K562 (cell line): ENCODE measurements around the gene ANK2.

ENCODE experiments used
- EGR1 ChIP-seq: fragments of 450-650 bp; conservative IDR thresholded peaks from 2 replicates; pipeline ENCODE4 v1.6.1; 2017; ENCODE audit warnings: mild to moderate bottlenecking
- FOXJ3 ChIP-seq: sonication (generic); formaldehyde crosslinking; IDR thresholded peaks from 2 replicates; pipeline ENCODE4 v1.4.0; 2020; ENCODE audit warnings: mild to moderate bottlenecking, missing genetic modification reagents
- GABPA ChIP-seq: fragments of 200-800 bp; sonication (Bioruptor generic); conservative IDR thresholded peaks from 2 replicates; pipeline ENCODE4 v1.6.1; 2016; ENCODE audit warnings: low read depth, missing genetic modification characterization, missing compliant biosample characterization
- KLF1 ChIP-seq: fragments of 450-650 bp; IDR thresholded peaks from 2 replicates; pipeline ENCODE4 v1.6.1; 2016; ENCODE audit warnings: missing genetic modification characterization, missing compliant biosample characterization
- POLR2AphosphoS5 ChIP-seq: IDR thresholded peaks from 2 replicates; pipeline ENCODE4 v1.6.1; 2011; ENCODE audit warnings: mild to moderate bottlenecking, low read depth, low read length, moderate library complexity; ENCODE audit not compliant: control insufficient read depth, insufficient read depth
- PURB ChIP-seq: sonication (generic); formaldehyde crosslinking; IDR thresholded peaks from 2 replicates; pipeline ENCODE4 v1.9.0; 2021; ENCODE audit warnings: low read depth, mild to moderate bottlenecking, missing genetic modification reagents
- SMARCB1 ChIP-seq: IDR thresholded peaks from 2 replicates; pipeline ENCODE4 v1.6.1; 2011; ENCODE audit warnings: improper control_type of control experiment, low read depth; ENCODE audit not compliant: insufficient read length
- ZBTB17 ChIP-seq: fragments of 450-650 bp; formaldehyde crosslinking; IDR thresholded peaks from 2 replicates; pipeline ENCODE4 v1.4.0; 2020; ENCODE audit warnings: mild to moderate bottlenecking
- ZC3H4 ChIP-seq: sonication (generic); formaldehyde crosslinking; IDR thresholded peaks from 2 replicates; pipeline ENCODE4 v1.9.0; 2021; ENCODE audit warnings: missing genetic modification reagents, borderline replicate concordance
- ZNF140 ChIP-seq: fragments of 250-450 bp; sonication (Bioruptor Pico); IDR thresholded peaks from 2 replicates; pipeline ENCODE4 v1.8.0; 2021; ENCODE audit warnings: moderate library complexity, mild to moderate bottlenecking, inconsistent platforms
- ZNF76 ChIP-seq: fragments of 250-450 bp; sonication (Bioruptor Pico); IDR thresholded peaks from 2 replicates; pipeline ENCODE4 v1.4.0; 2020; ENCODE audit warnings: mild to moderate bottlenecking, moderate library complexity, borderline replicate concordance
- TF ChIP-seq, protein P1 (sequence below), 3 experiments: IDR thresholded peaks in 2 of 3; conservative IDR thresholded peaks in 1 of 3; 2 replicates each; pipeline ENCODE4 v1.5.1; 2011 to 2012; ENCODE audit warnings: low read length in 3 of 3, mild to moderate bottlenecking in 3 of 3, control low read depth in 2 of 3, improper control_type of control experiment in 1 of 3, inconsistent platforms in 1 of 3, low read depth in 1 of 3, mixed read lengths in 1 of 3, moderate library complexity in 1 of 3; ENCODE audit not compliant: insufficient read depth in 2 of 3
- TF ChIP-seq, protein P2 (sequence below): sonication (generic); formaldehyde crosslinking; IDR thresholded peaks from 2 replicates; pipeline ENCODE4 v1.8.0; 2023; ENCODE audit warnings: mild to moderate bottlenecking, missing genetic modification reagents

DNA sequence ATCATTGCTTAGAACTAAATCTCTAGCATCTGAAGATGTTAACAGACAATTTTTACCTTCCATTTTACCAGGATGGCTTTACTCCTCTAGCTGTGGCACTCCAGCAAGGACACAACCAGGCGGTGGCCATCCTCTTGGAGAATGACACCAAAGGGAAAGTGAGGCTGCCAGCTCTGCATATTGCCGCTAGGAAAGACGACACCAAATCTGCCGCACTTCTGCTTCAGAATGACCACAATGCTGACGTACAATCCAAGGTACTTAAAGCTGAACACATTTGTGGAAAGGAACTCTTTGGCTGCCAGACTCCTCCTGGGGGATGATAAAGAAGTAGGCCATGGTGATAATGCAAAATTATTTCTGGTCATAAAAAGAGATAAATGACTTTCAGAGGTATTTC is 187.5 kb downstream of the ANK2 start:
- no peak for TF ChIP-seq ZNF140 (CRISPR knock-in tag)
- TF ChIP-seq ZC3H4 = no peak
- no peak for TF ChIP-seq ZBTB17 (CRISPR knock-in tag)
- no peak for TF ChIP-seq POLR2AphosphoS5
- TF ChIP-seq EGR1 = no peak
- no peak for TF ChIP-seq GABPA
- TF ChIP-seq, protein P1, sequence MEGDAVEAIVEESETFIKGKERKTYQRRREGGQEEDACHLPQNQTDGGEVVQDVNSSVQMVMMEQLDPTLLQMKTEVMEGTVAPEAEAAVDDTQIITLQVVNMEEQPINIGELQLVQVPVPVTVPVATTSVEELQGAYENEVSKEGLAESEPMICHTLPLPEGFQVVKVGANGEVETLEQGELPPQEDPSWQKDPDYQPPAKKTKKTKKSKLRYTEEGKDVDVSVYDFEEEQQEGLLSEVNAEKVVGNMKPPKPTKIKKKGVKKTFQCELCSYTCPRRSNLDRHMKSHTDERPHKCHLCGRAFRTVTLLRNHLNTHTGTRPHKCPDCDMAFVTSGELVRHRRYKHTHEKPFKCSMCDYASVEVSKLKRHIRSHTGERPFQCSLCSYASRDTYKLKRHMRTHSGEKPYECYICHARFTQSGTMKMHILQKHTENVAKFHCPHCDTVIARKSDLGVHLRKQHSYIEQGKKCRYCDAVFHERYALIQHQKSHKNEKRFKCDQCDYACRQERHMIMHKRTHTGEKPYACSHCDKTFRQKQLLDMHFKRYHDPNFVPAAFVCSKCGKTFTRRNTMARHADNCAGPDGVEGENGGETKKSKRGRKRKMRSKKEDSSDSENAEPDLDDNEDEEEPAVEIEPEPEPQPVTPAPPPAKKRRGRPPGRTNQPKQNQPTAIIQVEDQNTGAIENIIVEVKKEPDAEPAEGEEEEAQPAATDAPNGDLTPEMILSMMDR (IDR thresholded peaks at IDR 0.05 in 2 of 3, conservative IDR thresholded peaks at IDR 0.05 in 1 of 3; ENCODE audit: insufficient read depth in 2 of 3, low read depth in 1 of 3, low read length in 3 of 3) = no peak
- TF ChIP-seq PURB (CRISPR knock-in tag) = no peak
- no peak for TF ChIP-seq ZNF76
- no peak for TF ChIP-seq SMARCB1
- TF ChIP-seq, protein P2, sequence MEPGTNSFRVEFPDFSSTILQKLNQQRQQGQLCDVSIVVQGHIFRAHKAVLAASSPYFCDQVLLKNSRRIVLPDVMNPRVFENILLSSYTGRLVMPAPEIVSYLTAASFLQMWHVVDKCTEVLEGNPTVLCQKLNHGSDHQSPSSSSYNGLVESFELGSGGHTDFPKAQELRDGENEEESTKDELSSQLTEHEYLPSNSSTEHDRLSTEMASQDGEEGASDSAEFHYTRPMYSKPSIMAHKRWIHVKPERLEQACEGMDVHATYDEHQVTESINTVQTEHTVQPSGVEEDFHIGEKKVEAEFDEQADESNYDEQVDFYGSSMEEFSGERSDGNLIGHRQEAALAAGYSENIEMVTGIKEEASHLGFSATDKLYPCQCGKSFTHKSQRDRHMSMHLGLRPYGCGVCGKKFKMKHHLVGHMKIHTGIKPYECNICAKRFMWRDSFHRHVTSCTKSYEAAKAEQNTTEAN = no peak
- no peak for TF ChIP-seq KLF1
- TF ChIP-seq FOXJ3 = no peak
